ENCODE results near the gene DMAC2. TPM values are rescaled to one million over a fixed set of nuclear protein-coding genes. Genes with fewer than 3 reads are reported as not detected.

The DMAC2 gene
- total and polyA plus RNA-seq, 2 of the 13 experiments (the other 11 are each of a cell fraction or from before 2014, with no cell fraction given) = 39.0 to 66.0 TPM

DNA sequence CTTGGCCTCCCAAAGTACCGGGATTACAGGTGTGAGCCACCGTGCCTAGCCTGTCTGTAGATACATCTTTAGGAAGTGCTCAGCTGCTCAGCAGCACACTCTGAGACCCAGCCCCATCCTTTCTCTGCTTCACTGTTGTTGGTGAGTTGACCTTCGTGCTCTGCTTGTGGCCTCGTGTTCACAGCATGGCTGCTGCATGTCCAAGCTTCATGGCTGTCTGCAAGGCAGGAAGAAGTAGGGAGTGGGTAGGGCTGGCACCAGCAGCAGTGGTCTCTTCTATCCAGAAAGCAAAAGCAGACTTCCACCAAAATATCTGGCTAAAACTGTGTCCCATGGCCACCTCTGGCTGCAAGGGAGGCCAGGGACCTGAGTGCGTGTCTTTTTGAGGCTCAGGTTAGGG, 26.8 kb downstream of the DMAC2 start:
- intact Hi-C loops (cut with micrococcal nuclease; ENCODE audit: unreplicated experiment) (no loop called here), in situ Hi-C loops (cut with HindIII; ENCODE audit: extremely low pct_ligation_motif_present, low pct_unique_long_range_greater_than_20kb) (no loop called here)
- ChIA-PET CTCF (ENCODE audit: low intra/inter-chr PET ratio, low total read pairs) (no interaction called here), POLR2A (interaction anchor here (0.8 kb wide), 1 partner anchor 14 kb away, joined by 5 read pairs; the partner anchor contains the start of gene B3GNT8)
- H3K9me3 ChIP-seq (ENCODE audit: low read length) = no peaks in the 10 kb centered on the region
- no peak overlapping the region for H3K4me3 ChIP-seq (replicated peaks in 1 of 3; ENCODE audit: insufficient read depth in 1 of 3, low read depth in 2 of 3, low read length in 3 of 3)
- FAIRE-seq (no peak), DNase-seq (ENCODE audit: low spot score) (no peak), ATAC-seq (no peak)
- no peaks in the 10 kb centered on the region for H4K20me1 ChIP-seq (ENCODE audit: insufficient read depth, low read length)
- H3K79me2 ChIP-seq (ENCODE audit: insufficient read depth, low read length) = no peaks in the 10 kb centered on the region
- H3K9ac ChIP-seq (ENCODE audit: insufficient read depth, low read depth, low read length) = no peak overlapping the region
- BruUV-seq (replicated peaks) = no TSS peak
- no peak overlapping the region for H3K27ac ChIP-seq (ENCODE audit: extremely low read length, insufficient read depth, low read length)
- no peak overlapping the region for H2AFZ ChIP-seq (ENCODE audit: low read length)
- H3K27me3 ChIP-seq (ENCODE audit: control insufficient read depth in 1 of 2, insufficient read depth in 2 of 2, low read length in 2 of 2) = no peaks in the 10 kb centered on the region
- H3K4me1 ChIP-seq (ENCODE audit: insufficient read depth, low read length) = peaks cover 30% of the 10 kb centered on the region
- peaks cover 7 to 15% of the 10 kb centered on the region in 2 experiments; a peak in 4 of 5 replicates for H3K36me3 ChIP-seq (replicated peaks in 1 of 2; ENCODE audit: control insufficient read depth in 1 of 2, insufficient read depth in 2 of 2, low read length in 2 of 2)
- no peak overlapping the region for H3K4me2 ChIP-seq (ENCODE audit: low read depth, low read length)
- WGBS (ENCODE audit: low lambda C conversion rate) = 80% methylated on average over 3 of the region's 5 CpGs
- TF ChIP-seq DPF2 (CRISPR knock-in tag; IDR thresholded peaks at IDR 0.05; ENCODE audit: borderline replicate concordance, low read depth) (no peak), RARG (CRISPR knock-in tag; IDR thresholded peaks at IDR 0.05; ENCODE audit: low read depth) (no peak), BRD4 (CRISPR knock-in tag; IDR thresholded peaks at IDR 0.05) (no peak), TP53 (CRISPR knock-in tag; conservative IDR thresholded peaks at IDR 0.05) (no peak), ZNF703 (CRISPR knock-in tag; IDR thresholded peaks at IDR 0.05; ENCODE audit: borderline replicate concordance) (no peak), MXD1 (CRISPR knock-in tag; IDR thresholded peaks at IDR 0.05) (0 out of 2 replicates have a peak, but pooled peaks have one; percentile 31), ZNF230 (CRISPR knock-in tag; IDR thresholded peaks at IDR 0.05) (no peak), GZF1 (CRISPR knock-in tag; IDR thresholded peaks at IDR 0.05) (no peak), HOXA3 (CRISPR knock-in tag; IDR thresholded peaks at IDR 0.05) (0 out of 2 replicates have a peak, but pooled peaks have one; percentile 30), POLR2G (IDR thresholded peaks at IDR 0.05; ENCODE audit: low read depth, low read length) (no peak), SALL1 (CRISPR knock-in tag; IDR thresholded peaks at IDR 0.05) (peak; percentile 63; the same call in 1 of the 2 replicates), HNF4A (CRISPR knock-in tag; IDR thresholded peaks at IDR 0.05) (peak; percentile 34; the same call in 1 of the 2 replicates), POLR2AphosphoS2 (IDR thresholded peaks at IDR 0.05; ENCODE audit: low read depth, low read length) (no peak), ZNF780A (CRISPR knock-in tag; IDR thresholded peaks at IDR 0.05) (no peak), ZNF883 (CRISPR knock-in tag; IDR thresholded peaks at IDR 0.05; ENCODE audit: not compliant biosample characterization) (peak; percentile 43), PHF20 (CRISPR knock-in tag; IDR thresholded peaks at IDR 0.05) (no peak), FOXP1 (IDR thresholded peaks at IDR 0.05) (no peak), FOXP1 (CRISPR knock-in tag; IDR thresholded peaks at IDR 0.05) (no peak), PHF8 (CRISPR knock-in tag; IDR thresholded peaks at IDR 0.05) (no peak)
- TF ChIP-seq, protein P1, sequence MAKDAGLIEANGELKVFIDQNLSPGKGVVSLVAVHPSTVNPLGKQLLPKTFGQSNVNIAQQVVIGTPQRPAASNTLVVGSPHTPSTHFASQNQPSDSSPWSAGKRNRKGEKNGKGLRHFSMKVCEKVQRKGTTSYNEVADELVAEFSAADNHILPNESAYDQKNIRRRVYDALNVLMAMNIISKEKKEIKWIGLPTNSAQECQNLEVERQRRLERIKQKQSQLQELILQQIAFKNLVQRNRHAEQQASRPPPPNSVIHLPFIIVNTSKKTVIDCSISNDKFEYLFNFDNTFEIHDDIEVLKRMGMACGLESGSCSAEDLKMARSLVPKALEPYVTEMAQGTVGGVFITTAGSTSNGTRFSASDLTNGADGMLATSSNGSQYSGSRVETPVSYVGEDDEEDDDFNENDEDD (CRISPR knock-in tag; IDR thresholded peaks at IDR 0.05; ENCODE audit: borderline replicate concordance) = 0 out of 2 replicates have a peak, but pooled peaks have one; percentile 29
- TF ChIP-seq, protein P2, sequence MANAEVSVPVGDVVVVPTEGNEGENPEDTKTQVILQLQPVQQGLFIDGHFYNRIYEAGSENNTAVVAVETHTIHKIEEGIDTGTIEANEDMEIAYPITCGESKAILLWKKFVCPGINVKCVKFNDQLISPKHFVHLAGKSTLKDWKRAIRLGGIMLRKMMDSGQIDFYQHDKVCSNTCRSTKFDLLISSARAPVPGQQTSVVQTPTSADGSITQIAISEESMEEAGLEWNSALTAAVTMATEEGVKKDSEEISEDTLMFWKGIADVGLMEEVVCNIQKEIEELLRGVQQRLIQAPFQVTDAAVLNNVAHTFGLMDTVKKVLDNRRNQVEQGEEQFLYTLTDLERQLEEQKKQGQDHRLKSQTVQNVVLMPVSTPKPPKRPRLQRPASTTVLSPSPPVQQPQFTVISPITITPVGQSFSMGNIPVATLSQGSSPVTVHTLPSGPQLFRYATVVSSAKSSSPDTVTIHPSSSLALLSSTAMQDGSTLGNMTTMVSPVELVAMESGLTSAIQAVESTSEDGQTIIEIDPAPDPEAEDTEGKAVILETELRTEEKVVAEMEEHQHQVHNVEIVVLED (CRISPR knock-in tag; IDR thresholded peaks at IDR 0.05; ENCODE audit: borderline replicate concordance) = no peak

All from HepG2 (cell line).